Fibroblast of the aortic adventitia (primary cell): ENCODE results near the gene TEX2. TPM values are rescaled to one million over a fixed set of nuclear protein-coding genes. Genes with fewer than 3 reads are reported as not detected.
"Not testable (repeated sequence)": the region's sequence is repeated elsewhere in the genome, so short reads cannot be mapped to it uniquely, and the experiment has no call there.

Experiments
- DNase-seq: peaks from one replicate; pipeline ENCODE4 v3.0.0-alpha.2; 2010; ENCODE audit warnings: low read depth
- H3K4me3 ChIP-seq: 2 replicates; pipeline ENCODE4 v1.5.1; 2011; ENCODE audit warnings: low read depth, mild to moderate bottlenecking, control low read depth, low read length, moderate library complexity
- total RNA-seq: library from RNA; depleted of rRNA; stranded (reverse); fragments of >200 nt; gene quantifications from 2 replicates; pipeline ENCODE4 v1.2.3, GENCODE V29; 2012; ENCODE audit warnings: low replicate concordance
- TF ChIP-seq, protein P1 (sequence below): IDR thresholded peaks from 2 replicates; pipeline ENCODE4 v1.5.1; 2011; ENCODE audit warnings: mild to moderate bottlenecking, low read length, control low read depth, inconsistent platforms; ENCODE audit not compliant: insufficient read depth

TEX2 gene
- total RNA-seq, 1 donor, result 24.6 TPM

DNA sequence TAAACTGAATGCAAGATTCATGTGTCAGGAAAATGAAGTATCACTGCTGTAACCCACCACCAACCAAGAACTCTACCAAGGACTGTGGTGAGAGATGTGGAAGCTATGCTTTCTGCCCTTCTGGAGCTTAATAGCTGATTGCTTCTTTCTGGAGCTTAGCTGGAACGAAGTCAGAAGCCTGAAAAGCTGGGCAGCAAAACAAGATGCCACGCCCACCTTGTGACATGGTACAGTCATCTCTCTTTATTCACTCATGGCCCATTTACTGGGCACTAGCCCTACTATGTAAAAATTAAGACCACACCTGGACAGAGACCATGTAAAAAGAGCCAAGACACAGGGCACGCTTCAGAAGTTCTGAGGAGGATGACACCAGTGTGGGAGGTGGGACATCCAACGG lies 48.1 kb downstream of the TEX2 start:
- DNase-seq, result peak; percentile 60
- no peak overlapping the region for H3K4me3 ChIP-seq
- TF ChIP-seq, protein P1, sequence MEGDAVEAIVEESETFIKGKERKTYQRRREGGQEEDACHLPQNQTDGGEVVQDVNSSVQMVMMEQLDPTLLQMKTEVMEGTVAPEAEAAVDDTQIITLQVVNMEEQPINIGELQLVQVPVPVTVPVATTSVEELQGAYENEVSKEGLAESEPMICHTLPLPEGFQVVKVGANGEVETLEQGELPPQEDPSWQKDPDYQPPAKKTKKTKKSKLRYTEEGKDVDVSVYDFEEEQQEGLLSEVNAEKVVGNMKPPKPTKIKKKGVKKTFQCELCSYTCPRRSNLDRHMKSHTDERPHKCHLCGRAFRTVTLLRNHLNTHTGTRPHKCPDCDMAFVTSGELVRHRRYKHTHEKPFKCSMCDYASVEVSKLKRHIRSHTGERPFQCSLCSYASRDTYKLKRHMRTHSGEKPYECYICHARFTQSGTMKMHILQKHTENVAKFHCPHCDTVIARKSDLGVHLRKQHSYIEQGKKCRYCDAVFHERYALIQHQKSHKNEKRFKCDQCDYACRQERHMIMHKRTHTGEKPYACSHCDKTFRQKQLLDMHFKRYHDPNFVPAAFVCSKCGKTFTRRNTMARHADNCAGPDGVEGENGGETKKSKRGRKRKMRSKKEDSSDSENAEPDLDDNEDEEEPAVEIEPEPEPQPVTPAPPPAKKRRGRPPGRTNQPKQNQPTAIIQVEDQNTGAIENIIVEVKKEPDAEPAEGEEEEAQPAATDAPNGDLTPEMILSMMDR, result no peak

DNA sequence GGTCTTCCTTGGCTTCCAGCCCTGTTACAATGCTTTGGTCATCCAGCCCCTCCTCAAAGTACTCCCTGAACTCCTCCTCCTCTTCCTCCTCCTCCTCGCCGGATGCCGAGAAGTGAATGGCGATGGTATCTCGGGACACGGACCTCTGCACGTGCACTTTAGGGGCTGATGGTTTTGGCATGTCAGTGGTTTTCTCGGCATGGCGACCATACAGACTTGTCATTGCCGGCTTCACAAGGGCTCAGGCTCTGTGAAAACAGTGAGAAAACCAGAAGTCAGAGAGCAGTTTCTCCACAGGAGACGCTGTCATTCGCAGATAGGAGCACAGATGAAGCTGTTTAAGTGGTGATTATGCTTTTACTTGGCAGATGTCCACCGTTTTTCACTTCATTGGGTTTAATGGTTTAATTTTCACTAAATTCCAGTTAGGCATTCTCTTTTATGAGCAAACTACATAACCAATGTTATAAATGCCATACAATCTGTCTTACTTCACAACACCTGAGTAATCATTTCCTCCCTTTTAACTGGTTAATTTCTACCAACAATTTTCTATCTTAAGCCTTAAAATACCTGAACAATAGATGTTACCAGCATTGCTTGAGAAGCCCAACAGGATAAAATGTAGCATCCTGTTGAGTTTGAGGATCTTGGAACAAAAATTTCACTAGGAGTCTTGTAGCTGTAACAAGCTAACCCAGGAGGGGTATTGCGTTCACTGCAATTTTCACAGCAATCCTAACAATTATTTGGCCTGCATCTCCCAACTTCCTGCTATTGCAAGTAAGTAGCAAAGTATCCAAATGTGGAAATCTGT lies 48.9 kb downstream of the TEX2 start:
- TF ChIP-seq, protein P1, result no peak
- no peak overlapping the region for H3K4me3 ChIP-seq
- peak; percentile 22 for DNase-seq

DNA sequence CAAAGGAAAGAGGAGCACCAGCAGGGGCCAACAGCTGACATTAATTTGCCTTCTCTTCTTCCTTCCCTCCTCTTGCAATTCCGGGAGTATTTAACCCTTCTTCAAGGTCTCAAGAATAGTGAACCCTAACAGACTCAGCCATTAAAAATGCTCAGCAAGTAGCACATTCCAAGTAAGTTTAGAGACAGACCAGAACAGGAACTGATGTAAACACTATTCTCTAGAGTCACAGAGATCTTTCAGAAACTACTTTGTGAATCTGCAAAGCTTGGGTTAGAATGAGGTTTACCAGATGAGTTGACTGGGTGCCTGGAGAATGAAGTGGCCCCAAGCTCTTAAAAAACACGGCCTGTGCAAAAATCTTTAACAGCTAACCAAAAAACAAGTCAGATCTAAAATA lies 50.9 kb downstream of the TEX2 start:
- TF ChIP-seq, protein P1, result no peak
- H3K4me3 ChIP-seq, result no peak overlapping the region

DNA sequence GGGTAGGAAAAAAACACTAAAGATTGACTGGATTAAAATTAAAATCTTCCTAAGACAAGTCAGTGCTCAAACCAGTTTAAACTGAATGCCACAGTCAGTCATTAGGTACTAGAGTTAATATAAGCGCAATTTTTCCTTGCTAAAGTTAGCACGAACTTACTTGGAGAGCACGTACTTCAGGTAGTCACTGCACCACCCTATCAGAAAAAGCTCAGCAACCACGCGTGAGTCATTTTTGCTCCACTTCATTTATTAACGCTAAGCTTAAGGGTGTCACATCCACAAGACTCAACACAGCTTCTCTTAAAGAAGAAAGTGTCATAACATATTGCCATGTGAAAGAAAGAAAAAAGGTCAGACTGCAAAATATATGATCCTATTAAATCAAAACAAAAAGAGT lies 53.1 kb downstream of the TEX2 start:
- H3K4me3 ChIP-seq, result no peak overlapping the region
- DNase-seq, result no peak
- TF ChIP-seq, protein P1, result no peak

More for the DNA sequence above, 50.9 kb downstream of the TEX2 start:
- peak; percentile 74 for DNase-seq

DNA sequence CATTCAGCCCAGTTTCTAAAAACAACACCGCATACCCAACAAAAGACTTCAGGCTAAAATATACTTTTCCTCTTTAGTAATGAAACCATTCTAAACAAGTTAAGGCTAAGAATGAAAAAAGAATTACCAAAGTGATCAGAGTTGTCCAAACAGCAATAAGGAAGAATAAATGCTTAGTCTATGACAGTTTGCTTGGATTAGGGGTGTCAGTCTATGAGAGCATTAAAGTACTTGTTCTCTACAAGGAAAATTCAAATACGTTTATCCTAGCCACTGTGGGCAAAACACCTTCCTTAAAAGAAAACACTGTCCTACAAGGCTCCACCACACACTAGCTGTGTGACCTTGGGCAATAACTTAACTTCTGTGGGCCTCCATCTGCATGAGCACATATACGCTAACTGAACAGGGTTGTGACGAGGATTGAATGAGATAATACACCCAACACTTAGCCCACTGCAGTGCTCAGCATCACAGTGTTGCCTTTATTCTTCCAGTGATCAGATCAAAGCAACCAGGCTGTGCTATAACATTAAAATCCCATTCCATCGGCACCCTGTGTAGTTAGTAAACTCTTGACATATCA lies 53.6 kb downstream of the TEX2 start:
- TF ChIP-seq, protein P1, result no peak
- H3K4me3 ChIP-seq, result no peak overlapping the region
- no peak for DNase-seq

DNA sequence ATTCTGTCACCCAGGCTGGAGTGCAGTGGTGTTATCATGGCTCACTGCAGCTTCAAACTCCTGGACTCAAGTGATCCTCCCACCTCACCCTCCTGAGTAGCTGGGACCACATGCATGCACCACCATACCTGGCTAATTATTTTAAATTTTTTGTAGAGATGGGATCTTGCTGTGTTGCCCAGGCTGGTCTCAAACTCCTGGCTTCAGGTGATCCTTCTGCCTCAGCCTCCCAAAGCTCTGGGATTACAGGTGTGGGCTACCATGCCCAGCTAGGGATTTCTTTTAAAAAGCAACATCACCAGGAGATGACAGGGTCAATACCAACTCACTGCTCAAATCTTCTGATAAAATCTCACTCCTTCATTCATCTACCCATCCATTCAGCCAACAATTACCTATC lies 54.4 kb downstream of the TEX2 start:
- not testable (repeated sequence) for DNase-seq, H3K4me3 ChIP-seq

DNA sequence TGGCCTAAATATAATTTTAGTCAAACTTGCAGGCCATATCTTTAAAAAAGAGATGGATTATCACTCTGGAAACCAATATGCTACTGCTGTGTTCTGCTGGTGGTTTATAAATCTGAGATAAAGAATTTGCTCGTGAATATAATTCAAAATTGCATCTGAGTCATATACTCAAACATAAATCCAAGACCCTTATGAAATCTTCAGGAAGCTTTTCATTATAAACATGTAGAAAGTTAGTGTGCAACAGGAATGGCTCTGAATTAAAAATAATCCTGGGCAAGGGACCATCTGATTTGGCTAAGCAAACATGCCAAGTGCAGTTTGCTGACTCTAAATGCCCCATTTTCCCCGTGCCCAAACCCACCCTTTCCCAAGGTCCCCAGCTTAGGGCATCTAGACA lies 57.3 kb downstream of the TEX2 start:
- peak; percentile 32 for DNase-seq
- no peak overlapping the region for H3K4me3 ChIP-seq
- TF ChIP-seq, protein P1, result no peak
